Stimulated activated CD4-positive, alpha-beta T cell treated with anti-CD3 and anti-CD28 coated beads, TNF-alpha, amount 100 ng/mL, for 24 hours (primary cell): Measurements from ENCODE around the gene SPART.
"Not testable (repeated sequence)": the region's sequence is repeated elsewhere in the genome, so short reads cannot be mapped to it uniquely, and the experiment has no call there.

ENCODE experiments used
- DNase-seq, 3 experiments: peaks; one replicate each; pipeline ENCODE4 v3.0.0-alpha.2; 2020; ENCODE audit warnings: low read depth in 3 of 3

The SPART gene

DNA sequence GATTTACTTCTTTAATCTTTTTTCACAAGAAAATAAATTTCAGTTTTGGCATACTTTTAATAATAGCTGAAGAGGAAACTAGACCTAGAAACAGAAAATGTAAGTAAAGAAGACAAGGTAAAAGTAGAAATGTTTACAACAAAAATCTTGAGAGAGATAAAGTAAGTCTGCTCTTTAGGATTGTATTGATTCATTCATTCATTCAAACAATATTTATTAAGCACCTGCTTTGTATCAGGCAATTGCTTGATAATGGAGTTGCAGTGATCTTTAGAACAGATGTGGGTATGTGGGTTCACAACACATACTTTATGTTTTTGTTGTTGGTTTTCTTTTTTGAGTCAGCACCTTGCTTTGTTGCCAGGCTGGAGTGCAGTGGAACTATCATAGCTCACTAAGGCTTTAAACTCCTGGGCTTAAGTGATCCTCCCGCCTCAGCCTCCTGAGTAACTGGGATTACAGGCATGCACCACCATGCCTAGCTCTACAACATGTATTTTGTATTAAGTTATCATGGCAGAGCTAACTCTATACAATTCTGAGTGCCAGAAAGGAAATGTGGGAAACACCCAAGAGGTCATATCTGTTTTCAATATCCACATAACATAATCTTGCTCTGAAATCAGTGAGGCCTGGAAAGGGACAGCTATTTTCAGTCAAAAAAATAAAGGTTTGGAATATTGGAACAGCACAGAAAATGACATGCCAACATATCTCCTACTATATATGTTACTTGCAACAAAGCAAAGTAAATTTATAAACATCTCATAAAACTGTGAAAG, 8.8 kb upstream of the SPART start:
- no peak for DNase-seq

- DNase-seq: no peak
Observed at GRCh38 chr13:36353001-36353400, 6.8 kb upstream of the SPART start.

GRCh38 chr13:36352350-36352749, 6.2 kb upstream of the SPART start:
- no peak for DNase-seq

GRCh38 chr13:36347531-36348210, 1.5 kb upstream of the SPART start:
- DNase-seq: no peak

GRCh38 chr13:36345438-36346221, 564 bp downstream of the SPART start:
- peak; percentile 4 to 27 (median 24) for DNase-seq

- no peak for DNase-seq
Observed at GRCh38 chr13:36344886-36345437, 1.2 kb downstream of the SPART start.

GRCh38 chr13:36344173-36344572, 2.0 kb downstream of the SPART start:
- no peak for DNase-seq

DNA sequence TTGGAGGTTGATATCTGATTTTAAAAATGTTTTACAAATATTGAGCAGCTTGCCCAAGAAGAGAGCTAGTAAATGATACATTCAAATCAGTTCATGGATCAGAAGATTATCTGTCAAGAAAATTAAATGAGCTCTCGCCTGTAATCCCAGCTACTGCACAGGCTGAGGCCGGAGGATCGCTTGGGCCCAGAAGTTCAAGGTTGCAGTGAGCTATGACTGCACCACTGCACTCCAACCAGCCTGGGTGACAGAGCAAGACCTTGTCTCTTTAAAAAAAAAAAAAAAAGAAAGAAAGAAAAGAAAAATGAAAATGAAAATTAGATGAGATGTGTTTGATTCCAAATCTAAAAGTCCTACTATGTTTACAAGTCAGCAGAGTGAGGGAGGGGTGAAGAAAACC, 2.4 kb downstream of the SPART start:
- DNase-seq: no peak

- no peak for DNase-seq
Observed at GRCh38 chr13:36342715-36343114, 3.5 kb downstream of the SPART start.

GRCh38 chr13:36341718-36342117, 4.5 kb downstream of the SPART start:
- no peak for DNase-seq

DNA sequence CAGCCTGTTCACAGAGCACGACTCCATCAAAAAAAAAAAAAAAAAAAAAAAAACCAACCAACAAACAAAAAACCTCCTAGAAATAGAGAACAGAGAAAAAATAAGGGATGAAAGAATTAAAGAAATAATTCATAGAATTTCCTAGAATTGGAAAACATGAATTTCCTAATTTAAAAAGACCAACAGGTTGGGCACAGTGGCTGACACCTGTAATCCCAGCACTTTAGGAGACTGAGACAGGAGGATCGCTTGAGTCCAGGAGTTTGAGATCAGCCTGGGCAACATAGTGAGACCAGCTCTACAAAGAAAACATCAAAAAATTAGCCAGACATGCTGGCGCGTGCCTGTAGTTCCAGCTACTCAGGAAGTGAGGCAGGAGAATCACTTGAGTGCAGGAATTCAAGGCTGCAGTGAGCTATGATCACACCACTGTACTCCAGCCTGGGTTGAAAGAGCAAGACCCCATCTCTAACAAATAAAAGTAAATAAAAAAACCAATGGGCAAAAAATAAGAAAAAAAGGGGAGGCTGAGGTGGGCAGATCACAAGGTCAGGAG, 6.5 kb downstream of the SPART start:
- DNase-seq: no peak

GRCh38 chr13:36337938-36338641, 8.1 kb downstream of the SPART start:
- DNase-seq: no peak

DNA sequence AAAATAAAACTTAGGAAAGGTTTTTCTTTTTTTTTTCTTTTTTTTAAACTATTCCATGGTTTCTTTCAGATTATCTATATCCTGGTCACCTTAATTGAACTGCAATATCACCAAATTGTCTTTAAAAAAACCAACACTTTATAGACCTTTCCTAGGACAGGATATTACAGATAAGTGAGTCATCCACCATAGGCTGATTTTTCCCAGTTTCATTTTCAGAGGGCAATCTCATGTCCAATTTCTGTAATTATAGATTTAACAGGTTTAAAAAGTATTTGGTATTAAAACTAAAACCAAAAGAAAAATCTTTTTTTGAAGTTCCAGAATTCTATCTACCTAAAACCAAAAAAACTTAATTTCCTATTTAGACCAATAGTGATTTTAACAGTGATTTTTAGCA, 13.2 kb downstream of the SPART start:
- no peak for DNase-seq

GRCh38 chr13:36332255-36332654, 13.9 kb downstream of the SPART start:
- DNase-seq: not testable (repeated sequence)

DNA sequence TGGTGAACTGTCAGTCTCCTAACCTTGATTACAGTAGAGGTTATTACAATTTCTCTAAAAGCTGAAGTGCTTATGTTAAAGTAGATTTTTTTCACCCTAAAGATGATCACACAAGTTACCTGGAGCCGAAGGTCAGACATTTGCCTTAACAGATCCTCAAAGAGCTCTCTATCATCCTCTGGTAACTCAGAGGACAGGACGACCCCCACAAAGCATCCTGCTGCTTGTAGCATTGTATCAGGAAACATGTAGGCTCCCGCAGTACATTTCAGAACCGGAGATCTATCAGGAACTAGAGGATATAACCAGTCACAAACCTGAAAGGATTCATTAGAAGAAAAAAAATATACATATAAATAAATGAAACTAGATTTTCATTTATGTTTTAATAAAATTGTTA, 14.9 kb downstream of the SPART start:
- no peak for DNase-seq

DNA sequence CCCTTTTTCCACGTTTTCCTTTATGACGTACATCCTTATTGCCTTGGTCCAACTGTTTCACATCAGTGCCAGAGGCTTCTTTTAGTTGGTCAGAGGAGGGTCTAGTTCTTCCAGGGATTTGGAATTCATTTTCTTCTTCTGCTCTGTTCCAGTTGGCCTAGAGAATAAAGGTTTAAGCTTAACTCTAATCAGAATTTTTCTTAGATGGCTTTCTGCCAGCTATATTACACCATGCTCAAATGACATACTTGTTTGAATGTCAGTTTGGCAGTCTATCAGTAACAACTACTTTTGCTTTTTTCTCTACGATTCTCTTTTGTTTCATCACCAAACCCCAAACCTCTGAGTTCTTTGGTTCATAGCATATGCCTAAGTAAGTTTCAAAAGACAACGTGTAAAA, 16.8 kb downstream of the SPART start:
- DNase-seq: no peak

DNA sequence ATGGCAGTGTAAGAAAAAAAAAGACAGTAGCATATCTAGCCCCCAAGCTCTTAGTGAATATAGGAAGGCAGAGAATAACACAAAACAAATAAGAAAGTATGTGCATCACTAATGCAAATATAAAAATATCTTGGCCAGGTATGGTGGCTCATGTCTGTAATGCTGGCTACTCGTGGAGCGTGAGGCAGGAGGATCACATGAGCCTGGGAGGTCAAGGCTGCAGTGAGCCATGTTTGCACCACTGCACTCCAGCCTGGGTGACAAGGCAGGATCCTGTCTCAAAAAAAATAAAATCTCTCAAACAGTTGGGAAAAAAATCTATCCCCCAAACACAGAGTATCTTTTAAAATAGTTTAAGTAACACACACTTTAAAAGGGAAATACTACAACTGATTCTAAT, 17.4 kb downstream of the SPART start:
- no peak for DNase-seq

GRCh38 chr13:36325912-36326311, 20.3 kb downstream of the SPART start:
- DNase-seq: no peak

DNA sequence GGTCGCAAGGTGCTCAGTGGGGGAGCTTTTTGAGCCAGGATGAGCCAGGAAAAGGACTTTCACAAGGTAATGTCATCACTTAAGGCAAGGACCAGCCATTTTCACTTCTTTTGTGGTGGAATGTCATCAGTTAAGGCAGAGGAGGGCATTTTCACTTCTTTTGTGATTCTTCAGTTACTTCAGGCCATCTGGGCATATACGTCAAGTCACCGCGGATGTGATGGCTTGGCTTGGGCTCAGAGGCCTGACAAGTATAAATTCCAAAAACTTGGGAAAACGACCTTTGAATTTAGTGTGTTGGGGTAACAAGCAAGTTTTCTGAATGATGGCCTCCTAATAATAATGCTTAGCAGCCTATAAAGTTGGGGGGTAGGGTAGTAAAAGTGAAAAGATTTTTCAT, 21.3 kb downstream of the SPART start:
- DNase-seq: not testable (repeated sequence)

DNA sequence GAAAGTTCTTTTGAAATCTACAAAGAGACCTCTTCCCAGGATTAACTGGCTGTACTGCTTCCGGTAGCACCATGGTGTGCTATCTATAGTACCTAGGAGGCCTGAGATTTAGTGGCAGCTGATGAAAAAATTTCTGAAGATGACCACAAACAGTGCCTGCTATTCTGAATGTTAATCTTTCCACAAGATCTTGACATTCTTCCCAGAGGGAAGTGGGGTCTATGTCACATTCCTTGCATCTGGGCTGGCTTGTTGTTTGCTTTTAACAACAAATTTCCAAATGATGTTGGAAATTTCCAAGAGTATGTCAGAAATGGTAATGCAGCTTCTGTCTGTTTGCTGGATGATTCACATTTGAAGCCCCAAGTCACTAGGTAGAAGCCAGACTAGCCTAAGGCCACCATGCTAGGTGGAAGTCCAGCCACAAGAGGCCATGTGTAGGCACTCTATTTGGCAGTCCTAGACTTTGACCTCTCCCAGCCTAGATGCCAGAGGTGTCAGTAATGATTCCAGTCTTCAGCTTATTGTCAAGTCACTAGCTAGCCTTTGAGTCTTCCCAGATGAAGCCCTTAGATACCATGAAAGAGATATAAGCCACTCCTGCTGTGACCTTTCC, 22.1 kb downstream of the SPART start:
- DNase-seq: no peak

DNA sequence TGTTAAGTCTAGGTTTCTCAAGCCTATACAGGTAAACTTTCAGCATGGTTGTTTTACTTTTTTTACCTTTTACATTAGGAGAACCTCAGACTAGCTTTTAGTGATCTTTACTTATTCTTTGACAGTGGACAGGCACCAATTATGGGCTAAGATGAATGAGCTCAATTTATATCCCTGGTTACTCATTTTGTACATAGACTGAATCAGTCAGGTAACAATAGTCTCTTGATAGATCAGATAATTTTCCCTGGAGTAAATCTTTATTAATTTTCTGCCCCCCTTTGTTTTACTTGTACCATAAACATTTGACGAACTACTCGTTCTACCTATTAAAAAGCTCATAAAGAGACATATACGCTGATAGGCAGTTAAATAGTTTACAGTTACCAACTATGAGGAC, 22.8 kb downstream of the SPART start:
- DNase-seq: no peak
